ENCODE data around the gene TMEM53.

Gene TMEM53

GRCh38 chr1:44647896-44648295, 26.4 kb downstream of the TMEM53 start:
- DNase-seq (ENCODE audit: low read depth in 2 of 2) = no peak

GRCh38 chr1:44646261-44647110, 27.8 kb downstream of the TMEM53 start:
- no peak for DNase-seq (ENCODE audit: low read depth in 2 of 2)

DNA sequence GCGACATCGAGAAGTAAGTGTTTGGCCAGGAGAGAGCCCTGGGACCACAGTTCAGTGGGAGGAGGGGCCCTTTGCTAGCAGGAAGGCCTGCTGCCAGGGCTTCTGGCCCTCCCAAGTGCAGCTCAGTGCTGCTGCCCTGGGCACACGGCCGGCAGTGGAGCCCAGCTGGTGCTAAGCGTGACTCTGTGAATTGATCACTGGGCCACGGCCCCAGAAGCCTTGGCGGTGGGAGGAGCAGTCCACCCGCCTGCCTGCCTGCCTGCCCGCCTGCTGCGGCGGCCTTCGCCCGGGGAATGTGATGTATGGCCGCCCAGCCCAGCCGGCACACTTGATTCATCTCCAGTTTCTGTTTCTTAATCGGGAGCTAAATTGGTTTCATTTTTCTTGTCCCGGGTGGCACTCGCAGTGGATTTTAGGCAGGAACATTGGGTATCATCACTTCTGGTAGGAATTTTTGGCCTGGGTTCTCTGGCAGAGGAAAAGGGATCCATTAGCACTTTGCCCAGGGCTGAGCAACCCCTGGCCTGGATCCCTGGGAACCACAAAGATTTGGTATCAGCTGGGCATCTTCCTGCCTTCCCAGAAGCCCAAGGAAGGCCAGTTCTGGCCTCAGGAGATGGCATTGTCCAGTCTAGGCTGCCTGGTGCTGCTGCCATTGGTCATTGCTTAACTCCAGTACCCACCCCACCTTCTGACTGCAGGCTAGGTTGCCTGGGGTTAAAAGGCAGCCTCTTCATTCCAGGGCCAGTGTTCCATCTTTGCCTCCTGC, 28.6 kb downstream of the TMEM53 start:
- no peak for DNase-seq (ENCODE audit: low read depth in 2 of 2)

DNA sequence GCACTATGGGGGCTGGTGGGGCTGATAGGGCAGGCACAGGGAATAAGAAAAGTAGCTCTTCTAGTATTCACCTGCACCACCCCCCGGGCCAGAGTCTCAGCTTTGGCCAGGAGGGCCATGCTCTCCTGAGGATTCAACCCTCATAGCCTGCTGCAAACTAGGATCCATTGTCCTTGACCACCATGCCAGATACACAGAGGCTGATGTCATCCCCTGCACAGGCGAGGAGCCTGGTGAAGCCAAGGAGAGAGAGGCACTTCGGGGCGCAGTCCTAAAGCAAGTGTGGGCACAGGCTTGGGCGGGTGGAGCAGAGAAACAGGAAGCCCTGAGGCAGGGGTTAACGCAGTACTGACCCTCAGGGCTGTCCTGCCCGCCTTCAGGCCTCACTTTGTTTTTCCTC, 29.5 kb downstream of the TMEM53 start:
- DNase-seq (ENCODE audit: low read depth in 2 of 2) = no peak

DNA sequence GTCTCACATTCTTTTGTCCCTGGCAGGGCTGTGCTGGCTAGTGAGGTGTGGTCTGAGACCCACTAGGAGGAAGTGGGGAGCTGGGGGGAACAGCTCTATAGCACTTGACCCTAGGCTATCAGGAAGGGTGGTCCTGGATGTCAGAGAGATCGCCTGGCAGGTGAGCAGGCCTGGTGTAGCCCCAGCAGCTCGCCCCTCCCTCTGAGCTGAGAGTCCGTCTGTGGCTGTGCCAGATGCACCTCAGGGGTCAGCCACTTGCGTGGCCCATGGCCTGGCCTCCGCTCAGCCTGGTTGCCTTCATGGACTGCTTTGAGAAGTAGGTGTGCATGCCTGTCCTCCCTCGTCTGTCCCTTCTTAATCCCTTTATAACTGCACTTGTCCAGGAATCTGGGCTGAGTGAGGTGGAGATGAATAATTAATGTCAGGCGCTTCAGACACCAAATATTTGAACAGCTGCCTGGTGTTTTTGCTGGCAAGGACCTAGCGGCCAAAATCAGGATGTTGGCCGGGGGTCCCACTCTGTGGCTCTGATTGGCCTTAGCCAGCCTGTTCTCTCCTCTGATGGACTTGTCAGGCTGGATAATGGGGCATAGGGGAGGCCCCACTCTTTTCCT, 30.5 kb downstream of the TMEM53 start:
- DNase-seq (ENCODE audit: low read depth in 2 of 2) = no peak

GRCh38 chr1:44642925-44643324, 31.4 kb downstream of the TMEM53 start:
- no peak for DNase-seq (ENCODE audit: low read depth in 2 of 2)

DNA sequence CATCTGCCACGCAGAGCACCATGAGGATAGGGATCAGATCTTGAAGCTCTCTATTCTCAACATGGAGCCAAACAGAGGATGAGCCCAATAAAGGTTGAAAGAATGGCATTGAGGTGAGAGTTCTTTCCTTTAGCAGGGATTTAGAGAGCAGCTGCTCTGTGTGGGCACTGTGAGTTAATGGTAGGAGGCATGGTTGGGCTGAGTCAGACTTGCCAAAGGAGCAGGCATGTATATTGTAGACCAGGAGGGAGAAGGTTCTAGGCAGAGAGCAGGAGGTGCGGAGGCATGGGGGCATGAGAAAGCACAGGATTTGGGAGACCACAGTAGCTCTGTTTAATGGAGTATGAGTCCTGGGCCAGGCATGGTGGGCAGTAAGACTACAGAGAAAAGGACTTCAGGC, 32.0 kb downstream of the TMEM53 start:
- DNase-seq (ENCODE audit: low read depth in 2 of 2) = no peak

DNA sequence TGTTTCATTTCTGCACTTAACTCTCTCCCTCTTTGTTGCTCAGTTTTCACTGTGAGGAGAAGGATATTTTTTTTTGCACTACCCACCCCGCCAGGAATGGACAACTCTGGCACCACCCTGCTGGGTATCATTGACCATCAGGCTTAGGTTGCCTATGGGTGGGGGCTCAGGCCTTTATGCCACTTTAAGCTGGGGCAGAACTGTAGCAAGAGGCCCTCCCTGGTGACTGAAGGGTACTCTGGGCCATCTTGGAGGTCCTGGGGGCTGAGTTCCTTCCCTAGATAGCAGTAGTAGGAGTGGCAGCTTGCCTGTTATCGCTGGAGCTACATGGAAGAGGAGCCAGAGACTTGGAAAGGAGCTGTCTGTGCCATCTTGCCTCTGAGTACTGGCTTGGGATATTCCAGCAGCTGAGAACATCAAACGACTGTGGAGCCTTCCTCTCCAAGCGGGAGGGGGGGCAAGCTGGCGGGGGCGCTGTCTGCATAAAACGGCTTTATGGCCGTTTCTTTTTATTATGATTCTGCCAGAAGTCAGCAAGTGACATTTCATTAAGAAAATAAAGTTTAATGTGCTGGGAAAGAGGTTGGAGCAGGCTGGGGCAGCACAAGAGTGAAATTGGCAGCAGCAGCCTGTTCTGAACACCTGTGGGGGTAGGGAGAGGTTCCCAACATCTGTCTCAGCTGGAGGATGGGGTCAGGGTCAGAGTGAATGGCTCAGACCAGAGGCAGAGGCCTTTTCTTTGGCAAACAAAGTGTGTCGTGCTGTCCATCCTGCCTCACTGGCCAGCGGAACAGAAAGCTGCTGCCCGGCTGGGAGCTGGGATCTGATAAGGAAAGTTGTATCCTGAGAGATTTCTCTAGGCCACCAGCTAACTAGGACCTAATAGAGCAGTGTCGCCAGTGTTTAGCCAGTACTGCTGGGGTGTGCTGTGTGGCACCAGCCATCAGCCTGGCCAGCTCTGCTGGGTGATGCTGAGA, 32.9 kb downstream of the TMEM53 start:
- no peak for DNase-seq (ENCODE audit: low read depth in 2 of 2)

- no peak for DNase-seq (ENCODE audit: low read depth in 2 of 2)
Measured at GRCh38 chr1:44640200-44640853, 34.0 kb downstream of the TMEM53 start.

DNA sequence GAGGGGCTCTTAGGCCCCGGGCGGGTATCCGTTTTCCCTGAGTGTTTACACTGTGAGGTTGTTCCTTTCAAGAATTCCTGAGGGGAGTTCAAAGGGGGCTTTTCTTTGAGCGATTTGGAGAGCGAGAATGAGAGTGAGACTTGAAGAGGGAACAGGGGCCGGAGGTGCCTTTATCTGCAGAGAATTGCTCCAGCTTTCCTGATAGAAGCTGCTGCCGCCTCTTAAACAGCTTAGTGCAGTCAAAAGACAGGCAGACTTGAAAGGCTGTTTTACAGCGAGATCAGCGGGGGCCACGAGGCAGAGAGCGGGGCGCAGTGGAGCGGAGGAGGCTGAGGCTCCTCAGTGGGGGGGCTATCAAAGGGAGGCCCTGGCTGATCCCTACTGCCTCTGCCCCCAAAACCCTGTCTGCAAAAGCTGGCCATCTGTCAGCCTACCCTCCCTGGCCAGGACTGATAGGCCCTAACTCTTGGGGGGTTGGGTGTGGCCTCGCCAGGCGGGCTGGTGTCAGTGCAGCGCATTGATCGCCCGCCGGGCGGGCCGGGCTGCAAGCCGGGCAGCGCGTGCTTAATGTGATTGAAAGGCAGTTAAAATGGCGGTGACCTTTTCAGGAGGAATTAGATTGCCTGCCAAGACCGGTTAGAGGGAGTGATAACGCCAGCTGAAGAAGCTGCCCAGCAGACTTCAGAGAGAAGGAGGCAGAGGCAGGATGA, 36.4 kb downstream of the TMEM53 start:
- DNase-seq (ENCODE audit: low read depth in 2 of 2) = no peak

DNA sequence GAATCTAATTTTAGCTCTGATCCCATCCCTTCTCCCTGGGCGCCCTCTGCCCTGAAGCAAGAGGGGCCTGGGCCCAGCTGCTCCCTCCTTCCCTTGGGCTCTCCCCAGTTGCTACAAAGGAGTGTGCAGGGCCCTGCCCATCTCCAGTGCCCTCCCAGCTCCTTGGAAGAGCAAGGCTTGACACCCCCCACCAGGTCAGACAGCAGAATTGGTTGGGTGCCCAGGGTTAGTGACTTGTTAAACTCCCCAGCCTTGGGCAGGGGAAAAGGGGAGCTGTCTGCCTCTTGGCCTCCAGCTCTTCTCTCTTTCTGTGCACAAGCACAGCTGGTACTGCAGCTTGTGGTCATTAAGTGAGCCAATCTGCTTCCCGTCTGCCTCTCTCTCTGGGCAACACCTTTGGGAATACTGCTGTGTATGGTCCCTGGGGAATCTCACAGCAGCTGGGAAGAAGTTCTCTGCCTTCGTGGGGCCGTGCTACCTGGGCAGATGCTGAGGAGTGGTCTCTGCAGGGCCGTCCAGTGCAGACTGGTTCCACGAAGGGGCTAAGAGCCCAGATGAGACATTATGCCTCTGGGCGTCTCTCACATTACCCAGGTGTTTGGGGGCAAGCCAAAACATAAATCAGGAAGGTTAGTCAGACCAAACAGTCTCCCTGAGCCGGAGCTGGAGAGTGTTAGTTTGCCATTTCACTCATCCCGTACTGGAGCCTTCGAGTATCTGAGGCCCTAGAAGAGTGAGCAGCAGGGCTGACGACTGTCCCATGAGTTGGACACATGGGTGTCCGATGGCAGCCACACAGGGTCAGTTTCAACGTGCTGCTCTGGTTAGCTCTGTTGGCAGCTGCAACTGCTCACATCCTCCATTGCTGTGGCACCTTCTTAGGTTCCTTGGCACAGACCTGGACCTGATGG, 37.3 kb downstream of the TMEM53 start:
- no peak for DNase-seq (ENCODE audit: low read depth in 2 of 2)

DNA sequence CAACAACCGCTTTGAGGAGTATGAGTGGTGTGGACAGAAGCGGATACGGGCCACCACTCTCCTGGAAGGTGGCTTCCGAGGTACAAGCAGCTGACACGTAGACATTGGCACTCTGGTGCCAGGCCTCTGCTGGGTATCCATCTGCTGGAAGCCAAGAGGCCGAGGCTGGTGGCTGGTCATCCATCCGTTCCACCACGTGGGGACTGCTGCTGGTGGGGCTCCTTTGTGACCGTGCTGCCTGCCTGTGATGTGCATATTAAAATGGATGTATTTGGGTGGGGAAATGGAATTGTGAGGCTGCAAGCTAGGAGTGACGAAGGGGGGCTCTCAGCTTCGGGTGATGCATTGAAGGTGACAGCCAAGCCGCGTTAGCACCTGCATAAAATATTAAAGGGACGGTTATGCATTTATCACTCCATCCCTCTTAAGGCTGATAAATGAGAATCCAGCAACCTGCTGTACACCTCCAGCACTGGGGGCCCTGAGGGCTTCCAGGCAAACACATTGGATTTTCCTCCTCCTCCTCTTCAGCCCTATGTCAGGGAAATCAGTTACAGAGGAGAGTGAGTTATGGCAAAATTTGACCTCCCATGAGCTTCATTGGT, 38.1 kb downstream of the TMEM53 start:
- no peak for DNase-seq (ENCODE audit: low read depth in 2 of 2)

- no peak for DNase-seq (ENCODE audit: low read depth in 2 of 2)
Measured at GRCh38 chr1:44635439-44635838, 38.8 kb downstream of the TMEM53 start.

- no peak for DNase-seq (ENCODE audit: low read depth in 2 of 2)
Measured at GRCh38 chr1:44634606-44635189, 39.6 kb downstream of the TMEM53 start.

DNA sequence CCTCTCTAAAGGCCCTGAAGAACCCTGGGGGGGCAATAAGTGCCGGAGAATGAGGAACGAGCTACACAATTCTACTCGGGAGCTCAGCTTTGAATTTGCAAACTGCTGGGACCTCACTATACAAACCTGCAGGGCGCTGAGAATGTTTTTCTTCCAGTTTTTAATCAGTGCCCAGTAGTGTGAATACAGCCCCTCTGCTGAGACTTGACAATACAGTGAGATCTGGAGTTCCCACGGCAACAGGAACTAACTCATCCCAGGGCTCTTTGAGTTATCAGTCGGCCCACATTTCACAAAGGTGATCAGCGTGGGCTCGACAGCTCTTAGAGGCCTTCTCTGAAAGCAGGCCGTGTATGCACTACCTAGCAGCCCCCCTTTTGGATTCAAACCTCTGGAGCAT, 41.7 kb downstream of the TMEM53 start:
- DNase-seq (ENCODE audit: low read depth in 2 of 2) = no peak

DNA sequence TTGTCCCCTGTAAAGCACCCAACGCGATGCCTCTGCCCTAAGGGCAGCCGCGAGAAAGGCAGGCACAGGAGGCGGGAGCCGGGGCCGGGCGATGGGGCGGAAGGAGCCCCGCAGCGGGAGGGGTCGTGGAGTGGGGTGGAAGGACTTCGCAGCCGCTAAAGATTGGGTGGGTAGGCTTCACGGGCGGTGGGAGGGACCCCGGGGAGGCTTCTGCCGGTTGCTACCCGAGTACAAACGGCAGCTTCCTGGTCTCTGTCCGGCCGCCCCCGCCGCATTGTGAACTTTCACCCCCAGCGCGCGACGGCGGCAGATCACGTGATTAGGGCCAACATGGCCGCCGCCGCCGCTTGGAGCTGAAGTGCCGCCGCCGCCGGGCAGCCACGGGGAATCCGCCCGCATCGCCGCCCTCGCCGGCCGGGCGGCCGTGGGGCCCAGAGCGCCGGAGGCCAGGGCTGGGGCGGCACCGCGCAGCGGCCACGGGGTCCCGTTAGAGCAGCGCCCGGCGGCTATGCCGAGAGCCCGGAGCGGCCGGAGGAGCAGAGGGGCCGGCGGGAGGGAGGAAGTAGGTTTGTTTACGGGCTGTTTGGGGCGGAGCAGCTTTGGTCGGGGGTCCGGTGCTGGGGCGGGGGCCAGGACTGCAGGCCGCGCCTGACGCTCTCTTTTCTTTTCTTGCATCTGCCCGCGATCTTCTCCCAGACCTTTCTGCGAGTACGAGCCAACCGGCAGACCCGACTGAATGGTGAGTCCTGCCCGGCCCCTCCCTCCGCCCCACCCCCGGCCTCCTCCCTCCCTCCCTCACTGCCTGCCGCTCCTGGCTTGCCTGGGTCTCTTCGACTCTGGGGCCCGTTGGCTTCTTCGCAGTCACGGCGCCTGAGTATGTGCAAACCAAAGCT, 42.4 kb downstream of the TMEM53 start:
- peak; percentile 54 to 61 for DNase-seq (ENCODE audit: low read depth in 2 of 2)

- DNase-seq (ENCODE audit: low read depth in 2 of 2) = no peak
Measured at GRCh38 chr1:44631333-44631646, 43.0 kb downstream of the TMEM53 start.

DNA sequence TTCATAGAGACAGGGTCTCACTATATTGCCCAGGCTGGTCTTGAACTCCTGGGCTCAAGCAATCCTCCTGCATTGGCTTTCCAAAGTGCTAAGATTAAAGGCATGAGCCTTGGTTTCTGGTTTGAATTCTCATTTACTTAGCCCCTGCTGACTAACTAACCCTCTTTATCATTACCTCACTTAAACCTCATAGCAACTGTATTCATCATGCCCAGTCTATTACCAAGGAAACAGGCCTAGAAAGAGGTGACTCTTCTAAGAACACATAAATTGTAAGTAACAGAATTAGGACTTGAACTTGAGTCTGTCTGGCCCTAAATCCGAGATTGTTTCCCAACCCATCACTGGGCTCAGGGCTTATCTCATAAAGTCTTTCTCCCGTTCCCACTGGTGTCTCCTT, 44.2 kb downstream of the TMEM53 start:
- DNase-seq (ENCODE audit: low read depth in 2 of 2) = no peak

All from fibroblast of skin of left biceps (primary cell).